ENCODE results near the gene PCCB.

DNA sequence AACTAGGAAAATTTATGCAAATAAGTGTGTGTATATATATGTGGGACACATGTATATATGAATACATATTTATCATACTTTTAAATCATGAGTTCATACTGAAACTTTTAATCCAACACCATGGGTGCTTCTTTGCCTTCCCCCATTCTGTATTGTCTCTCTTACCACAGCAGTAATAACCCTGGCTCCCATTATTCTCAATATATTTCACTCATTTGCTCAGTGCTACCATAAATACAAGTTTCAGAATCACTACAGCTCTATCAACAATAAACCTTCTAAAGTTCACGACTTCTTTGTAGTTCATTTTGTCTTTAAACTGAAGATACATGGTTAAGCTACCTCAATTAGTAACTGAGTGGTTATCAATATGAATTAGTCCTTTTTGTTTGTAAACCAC lies 82.2 kb downstream of the PCCB start:
- TF ChIP-seq, protein P1, sequence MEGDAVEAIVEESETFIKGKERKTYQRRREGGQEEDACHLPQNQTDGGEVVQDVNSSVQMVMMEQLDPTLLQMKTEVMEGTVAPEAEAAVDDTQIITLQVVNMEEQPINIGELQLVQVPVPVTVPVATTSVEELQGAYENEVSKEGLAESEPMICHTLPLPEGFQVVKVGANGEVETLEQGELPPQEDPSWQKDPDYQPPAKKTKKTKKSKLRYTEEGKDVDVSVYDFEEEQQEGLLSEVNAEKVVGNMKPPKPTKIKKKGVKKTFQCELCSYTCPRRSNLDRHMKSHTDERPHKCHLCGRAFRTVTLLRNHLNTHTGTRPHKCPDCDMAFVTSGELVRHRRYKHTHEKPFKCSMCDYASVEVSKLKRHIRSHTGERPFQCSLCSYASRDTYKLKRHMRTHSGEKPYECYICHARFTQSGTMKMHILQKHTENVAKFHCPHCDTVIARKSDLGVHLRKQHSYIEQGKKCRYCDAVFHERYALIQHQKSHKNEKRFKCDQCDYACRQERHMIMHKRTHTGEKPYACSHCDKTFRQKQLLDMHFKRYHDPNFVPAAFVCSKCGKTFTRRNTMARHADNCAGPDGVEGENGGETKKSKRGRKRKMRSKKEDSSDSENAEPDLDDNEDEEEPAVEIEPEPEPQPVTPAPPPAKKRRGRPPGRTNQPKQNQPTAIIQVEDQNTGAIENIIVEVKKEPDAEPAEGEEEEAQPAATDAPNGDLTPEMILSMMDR (IDR thresholded peaks at IDR 0.05; ENCODE audit: low read depth, low read length): no peak
- TF ChIP-seq EZH2phosphoT487 (IDR thresholded peaks at IDR 0.05; ENCODE audit: low read depth): no peak

Measured in OCI-LY3 (cell line).